ENCODE results near the gene GSK3A.

Gene GSK3A

DNA sequence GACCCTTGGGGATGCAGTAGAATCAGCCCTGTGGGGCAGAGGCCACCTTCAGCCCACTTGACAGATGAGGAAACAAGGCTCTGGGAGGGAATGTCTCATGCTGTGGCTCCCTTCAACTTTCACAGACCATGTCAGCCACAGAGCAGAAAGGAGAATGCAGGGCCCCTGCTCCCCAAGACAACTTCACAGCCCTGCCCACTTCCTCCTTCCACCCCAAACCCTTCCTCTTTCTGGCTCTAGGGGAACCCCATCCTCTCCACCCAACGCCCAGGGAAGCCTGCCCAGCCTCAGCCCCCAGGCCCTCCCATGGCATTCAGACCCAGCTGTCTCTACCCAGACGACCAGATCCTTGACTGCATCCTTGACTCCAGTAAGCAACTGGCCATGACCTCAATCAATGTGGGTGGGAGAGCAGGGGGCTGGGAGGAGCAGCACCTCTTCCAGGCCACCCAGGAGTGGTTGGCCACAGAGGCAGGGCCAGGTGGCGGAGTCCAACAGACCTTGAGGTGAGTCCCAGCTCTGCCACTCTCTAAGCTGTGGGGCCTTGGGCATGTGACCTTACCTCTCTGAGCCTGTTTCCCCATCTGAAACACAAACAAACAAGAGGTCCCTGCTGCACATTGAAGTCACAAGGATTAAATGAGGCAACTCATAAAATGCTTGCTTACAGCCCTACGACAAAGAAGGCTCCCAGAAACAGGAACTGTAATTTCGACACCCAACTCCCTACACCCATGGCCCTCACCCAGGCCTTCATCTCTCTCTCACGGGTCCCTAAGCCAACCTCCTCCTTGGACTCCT lies 40.7 kb downstream of the GSK3A start:
- TF ChIP-seq ISL1 (CRISPR knock-in tag; IDR thresholded peaks at IDR 0.05), result no peak
- TF ChIP-seq, protein P1, sequence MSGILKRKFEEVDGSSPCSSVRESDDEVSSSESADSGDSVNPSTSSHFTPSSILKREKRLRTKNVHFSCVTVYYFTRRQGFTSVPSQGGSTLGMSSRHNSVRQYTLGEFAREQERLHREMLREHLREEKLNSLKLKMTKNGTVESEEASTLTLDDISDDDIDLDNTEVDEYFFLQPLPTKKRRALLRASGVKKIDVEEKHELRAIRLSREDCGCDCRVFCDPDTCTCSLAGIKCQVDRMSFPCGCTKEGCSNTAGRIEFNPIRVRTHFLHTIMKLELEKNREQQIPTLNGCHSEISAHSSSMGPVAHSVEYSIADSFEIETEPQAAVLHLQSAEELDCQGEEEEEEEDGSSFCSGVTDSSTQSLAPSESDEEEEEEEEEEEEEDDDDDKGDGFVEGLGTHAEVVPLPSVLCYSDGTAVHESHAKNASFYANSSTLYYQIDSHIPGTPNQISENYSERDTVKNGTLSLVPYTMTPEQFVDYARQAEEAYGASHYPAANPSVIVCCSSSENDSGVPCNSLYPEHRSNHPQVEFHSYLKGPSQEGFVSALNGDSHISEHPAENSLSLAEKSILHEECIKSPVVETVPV (CRISPR knock-in tag; IDR thresholded peaks at IDR 0.05), result no peak
- TF ChIP-seq ZFP30 (CRISPR knock-in tag; IDR thresholded peaks at IDR 0.05), result no peak
- TF ChIP-seq TOX (CRISPR knock-in tag; IDR thresholded peaks at IDR 0.05; ENCODE audit: borderline replicate concordance), result no peak
- TF ChIP-seq, protein P2, sequence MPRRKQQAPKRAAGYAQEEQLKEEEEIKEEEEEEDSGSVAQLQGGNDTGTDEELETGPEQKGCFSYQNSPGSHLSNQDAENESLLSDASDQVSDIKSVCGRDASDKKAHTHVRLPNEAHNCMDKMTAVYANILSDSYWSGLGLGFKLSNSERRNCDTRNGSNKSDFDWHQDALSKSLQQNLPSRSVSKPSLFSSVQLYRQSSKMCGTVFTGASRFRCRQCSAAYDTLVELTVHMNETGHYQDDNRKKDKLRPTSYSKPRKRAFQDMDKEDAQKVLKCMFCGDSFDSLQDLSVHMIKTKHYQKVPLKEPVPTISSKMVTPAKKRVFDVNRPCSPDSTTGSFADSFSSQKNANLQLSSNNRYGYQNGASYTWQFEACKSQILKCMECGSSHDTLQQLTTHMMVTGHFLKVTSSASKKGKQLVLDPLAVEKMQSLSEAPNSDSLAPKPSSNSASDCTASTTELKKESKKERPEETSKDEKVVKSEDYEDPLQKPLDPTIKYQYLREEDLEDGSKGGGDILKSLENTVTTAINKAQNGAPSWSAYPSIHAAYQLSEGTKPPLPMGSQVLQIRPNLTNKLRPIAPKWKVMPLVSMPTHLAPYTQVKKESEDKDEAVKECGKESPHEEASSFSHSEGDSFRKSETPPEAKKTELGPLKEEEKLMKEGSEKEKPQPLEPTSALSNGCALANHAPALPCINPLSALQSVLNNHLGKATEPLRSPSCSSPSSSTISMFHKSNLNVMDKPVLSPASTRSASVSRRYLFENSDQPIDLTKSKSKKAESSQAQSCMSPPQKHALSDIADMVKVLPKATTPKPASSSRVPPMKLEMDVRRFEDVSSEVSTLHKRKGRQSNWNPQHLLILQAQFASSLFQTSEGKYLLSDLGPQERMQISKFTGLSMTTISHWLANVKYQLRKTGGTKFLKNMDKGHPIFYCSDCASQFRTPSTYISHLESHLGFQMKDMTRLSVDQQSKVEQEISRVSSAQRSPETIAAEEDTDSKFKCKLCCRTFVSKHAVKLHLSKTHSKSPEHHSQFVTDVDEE (CRISPR knock-in tag; IDR thresholded peaks at IDR 0.05), result no peak
- no peak for TF ChIP-seq BACH2 (CRISPR knock-in tag; IDR thresholded peaks at IDR 0.05; ENCODE audit: borderline replicate concordance)
- TF ChIP-seq ZNF565 (CRISPR knock-in tag; conservative IDR thresholded peaks at IDR 0.05; ENCODE audit: low read depth), result no peak
- no peak for TF ChIP-seq ZNF8 (CRISPR knock-in tag; IDR thresholded peaks at IDR 0.05)
- no peak for TF ChIP-seq TCF4 (CRISPR knock-in tag; IDR thresholded peaks at IDR 0.05; ENCODE audit: borderline replicate concordance)
- no peak for ATAC-seq

DNA sequence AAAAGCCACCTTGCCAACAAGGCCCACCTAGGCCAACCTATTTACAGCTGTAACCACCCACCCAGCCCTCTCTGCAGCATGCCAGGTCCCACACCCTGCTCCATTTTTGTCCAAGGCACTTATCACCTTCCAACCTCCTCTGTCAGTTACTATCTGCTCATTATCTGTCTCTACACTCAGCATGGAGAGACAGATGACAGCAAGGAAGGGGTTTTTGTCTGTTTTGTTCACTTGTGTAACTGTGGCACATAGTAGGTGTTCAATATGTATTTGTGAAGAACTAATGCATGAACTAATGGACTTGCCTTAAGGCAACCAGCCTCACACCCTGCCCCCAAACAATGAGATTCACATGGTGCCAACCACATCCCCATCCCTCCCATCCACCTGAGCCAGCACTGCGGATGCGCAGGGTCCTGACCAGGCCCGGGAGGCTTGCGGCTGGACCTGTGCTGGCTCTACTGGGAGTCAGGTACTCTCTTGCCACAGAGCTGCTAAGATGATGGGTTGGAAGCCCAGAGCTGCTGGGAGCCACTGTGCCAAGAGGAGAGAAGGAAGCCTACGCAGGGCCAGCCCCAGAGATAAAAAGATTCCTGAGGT lies 42.2 kb downstream of the GSK3A start:
- no peak for TF ChIP-seq CSDC2 (CRISPR knock-in tag; IDR thresholded peaks at IDR 0.05)
- no peak for ATAC-seq

DNA sequence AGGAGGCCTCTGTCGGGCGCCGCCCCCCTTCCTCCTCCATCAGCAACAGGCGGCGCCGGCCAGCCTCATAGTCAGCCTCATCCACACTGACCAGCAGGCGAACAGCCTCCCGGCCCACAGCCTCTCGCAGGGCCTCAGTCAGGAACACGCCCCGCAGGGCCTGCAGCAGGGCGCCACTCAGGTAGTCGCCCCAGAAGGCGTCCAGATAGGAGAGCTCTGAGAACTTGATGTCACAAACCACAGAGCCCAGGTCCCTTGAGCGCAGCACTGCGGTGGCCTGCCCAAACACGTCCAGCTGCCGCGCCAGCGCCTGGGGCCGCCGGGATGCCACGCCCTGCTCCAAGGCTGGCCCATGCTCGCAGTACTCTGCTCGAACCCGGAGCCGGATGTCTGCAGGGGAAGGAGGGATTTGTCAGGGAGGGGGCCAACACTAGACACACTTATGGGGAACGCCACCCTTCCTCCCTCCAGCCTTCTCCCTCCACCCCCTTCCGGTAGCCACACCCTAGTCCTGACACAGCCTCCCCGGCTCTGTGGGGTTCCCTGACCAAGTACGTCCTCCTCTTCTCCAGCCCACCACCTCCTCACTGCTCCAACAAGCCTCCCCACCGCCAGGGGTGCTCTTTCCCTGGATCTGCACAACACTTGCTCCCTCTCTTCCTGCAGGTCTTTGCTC lies 42.8 kb downstream of the GSK3A start:
- no peak for ATAC-seq
- TF ChIP-seq ZNF70 (CRISPR knock-in tag; IDR thresholded peaks at IDR 0.05) (no peak), ZNF565 (CRISPR knock-in tag; conservative IDR thresholded peaks at IDR 0.05; ENCODE audit: low read depth) (no peak)

DNA sequence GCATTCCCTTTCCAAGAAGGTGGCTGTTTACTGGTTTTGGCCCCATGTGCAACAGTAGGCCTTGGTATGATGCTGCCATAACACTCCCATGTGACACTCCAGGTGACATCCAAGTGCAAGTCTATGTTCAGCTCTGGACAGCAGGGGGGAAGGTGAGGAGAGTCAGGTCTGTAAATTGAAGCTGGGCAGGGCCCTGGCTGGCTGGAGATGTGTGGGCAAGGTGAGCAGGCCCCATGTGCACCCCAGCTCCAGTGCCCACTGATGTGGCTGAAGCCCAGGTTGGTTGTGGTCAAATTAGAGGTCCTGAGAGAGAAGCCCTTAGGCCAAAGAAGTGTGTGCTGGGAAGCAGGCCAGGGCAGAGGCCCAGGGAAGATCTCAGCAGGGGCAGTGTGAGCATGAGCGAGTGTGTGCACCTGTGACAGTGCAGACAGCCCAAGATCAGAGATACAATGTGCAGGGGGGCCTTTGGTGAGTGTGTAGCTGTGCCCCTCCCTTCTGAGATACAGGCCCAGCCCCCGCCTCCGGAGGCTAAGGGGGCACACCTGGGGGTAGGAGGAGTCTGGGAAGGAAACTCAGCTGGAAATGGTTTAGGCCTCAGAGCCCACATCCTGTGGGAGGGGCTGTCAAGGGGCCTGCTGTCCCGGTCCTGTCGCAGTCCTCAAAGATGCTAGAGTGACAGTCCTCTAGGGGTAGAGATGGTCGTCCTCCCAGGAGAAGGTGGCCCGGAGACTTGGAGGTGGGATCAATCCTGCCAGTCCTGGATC lies 43.5 kb downstream of the GSK3A start:
- no peak for ATAC-seq
- TF ChIP-seq GLIS3 (CRISPR knock-in tag; IDR thresholded peaks at IDR 0.05), result no peak

- TF ChIP-seq RARB (CRISPR knock-in tag; IDR thresholded peaks at IDR 0.05), result no peak
- no peak for TF ChIP-seq PPARA (CRISPR knock-in tag; IDR thresholded peaks at IDR 0.05; ENCODE audit: borderline replicate concordance)
- no peak for TF ChIP-seq ZC3H10 (CRISPR knock-in tag; IDR thresholded peaks at IDR 0.05)
- no peak for TF ChIP-seq CREB5 (CRISPR knock-in tag; IDR thresholded peaks at IDR 0.05; ENCODE audit: low read depth)
- TF ChIP-seq, protein P3, sequence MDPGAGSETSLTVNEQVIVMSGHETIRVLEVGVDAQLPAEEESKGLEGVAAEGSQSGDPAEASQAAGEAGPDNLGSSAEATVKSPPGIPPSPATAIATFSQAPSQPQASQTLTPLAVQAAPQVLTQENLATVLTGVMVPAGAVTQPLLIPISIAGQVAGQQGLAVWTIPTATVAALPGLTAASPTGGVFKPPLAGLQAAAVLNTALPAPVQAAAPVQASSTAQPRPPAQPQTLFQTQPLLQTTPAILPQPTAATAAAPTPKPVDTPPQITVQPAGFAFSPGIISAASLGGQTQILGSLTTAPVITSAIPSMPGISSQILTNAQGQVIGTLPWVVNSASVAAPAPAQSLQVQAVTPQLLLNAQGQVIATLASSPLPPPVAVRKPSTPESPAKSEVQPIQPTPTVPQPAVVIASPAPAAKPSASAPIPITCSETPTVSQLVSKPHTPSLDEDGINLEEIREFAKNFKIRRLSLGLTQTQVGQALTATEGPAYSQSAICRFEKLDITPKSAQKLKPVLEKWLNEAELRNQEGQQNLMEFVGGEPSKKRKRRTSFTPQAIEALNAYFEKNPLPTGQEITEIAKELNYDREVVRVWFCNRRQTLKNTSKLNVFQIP (CRISPR knock-in tag; IDR thresholded peaks at IDR 0.05; ENCODE audit: borderline replicate concordance, low read depth), result no peak
- no peak for TF ChIP-seq BACH2 (CRISPR knock-in tag; IDR thresholded peaks at IDR 0.05; ENCODE audit: borderline replicate concordance)
- TF ChIP-seq TCF4 (CRISPR knock-in tag; IDR thresholded peaks at IDR 0.05; ENCODE audit: borderline replicate concordance), result no peak
- TF ChIP-seq, protein P2 (CRISPR knock-in tag; IDR thresholded peaks at IDR 0.05), result no peak
- ATAC-seq, result no peak
Measured at GRCh38 chr19:42197375-42197817, 45.0 kb downstream of the GSK3A start.
